Activated naive CD4-positive, alpha-beta T cell treated with anti-CD3 and anti-CD28 coated beads, Interleukin-2, amount 50 U/mL, for 16 hours (primary cell): ENCODE results near the gene PIPOX.
"Not testable (repeated sequence)": the region's sequence is repeated elsewhere in the genome, so short reads cannot be mapped to it uniquely, and the experiment has no call there.

ENCODE experiments used
- DNase-seq: peaks from one replicate; pipeline ENCODE4 v3.0.0-alpha.2; 2020

Gene PIPOX

GRCh38 chr17:29076722-29077121 is 33.8 kb downstream of the PIPOX start:
- no peak for DNase-seq

DNA sequence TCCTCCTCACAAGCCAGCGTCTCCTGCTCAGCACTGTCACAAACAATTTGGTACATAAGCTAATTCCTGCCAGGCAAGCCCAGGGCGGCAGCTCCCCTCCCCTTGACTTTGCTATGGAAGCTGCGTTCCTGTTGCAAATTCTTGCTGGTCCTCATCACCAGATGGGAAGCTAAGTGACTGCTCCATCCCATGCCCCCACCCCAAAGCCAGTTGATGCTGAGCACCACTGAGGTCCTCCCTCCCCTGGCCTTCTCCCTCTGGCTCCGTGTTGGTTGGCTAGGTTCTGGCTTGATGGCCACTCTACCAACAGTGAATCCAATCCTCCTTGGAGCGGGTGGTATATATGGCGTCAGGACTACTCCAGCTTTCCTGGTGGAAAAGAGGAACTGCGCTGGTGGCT is 34.4 kb downstream of the PIPOX start:
- no peak for DNase-seq

- DNase-seq: no peak
Measured at GRCh38 chr17:29078183-29079045, 35.5 kb downstream of the PIPOX start.

- no peak for DNase-seq
Measured at GRCh38 chr17:29079433-29079832, 36.5 kb downstream of the PIPOX start.

DNA sequence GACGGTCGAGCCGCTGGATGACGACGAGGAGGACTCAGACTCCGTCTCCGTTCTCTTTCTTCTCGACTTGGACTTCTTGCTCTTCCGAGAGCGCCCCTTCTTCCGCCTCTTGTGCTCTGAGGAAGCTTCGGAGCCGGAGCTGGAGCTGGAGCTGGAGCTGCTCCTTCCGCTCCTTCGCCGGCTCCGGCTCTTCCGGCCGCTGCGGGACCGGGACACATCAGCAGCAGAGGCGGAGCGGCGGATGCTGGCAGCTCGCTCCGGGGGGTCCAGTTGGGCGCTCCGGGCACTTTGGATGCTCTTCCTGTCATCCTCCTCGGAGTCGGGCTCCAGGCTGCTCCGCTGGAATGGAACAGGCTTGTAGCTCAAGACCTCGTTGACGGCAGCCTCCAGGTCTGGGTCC is 36.9 kb downstream of the PIPOX start:
- no peak for DNase-seq

DNA sequence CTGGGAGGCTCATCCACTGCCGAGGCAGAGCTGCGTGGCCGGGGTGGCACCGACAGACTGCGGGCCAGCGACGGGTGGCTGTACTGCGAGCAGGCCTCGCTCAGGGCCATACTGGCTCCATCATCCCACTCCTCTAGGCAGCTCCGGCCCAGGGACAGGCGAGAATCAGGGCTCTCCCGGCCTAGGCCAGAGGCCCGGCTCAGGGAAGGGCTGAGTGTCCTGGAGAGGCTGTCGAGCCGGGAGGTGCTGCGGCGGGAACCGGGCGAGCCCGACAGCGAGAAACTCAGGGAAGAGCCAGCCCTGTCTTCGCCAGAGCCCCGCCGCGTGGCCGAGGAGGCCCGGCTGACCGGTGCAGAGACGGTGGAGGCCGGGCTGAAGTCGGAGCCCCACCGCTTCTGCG is 37.4 kb downstream of the PIPOX start:
- no peak for DNase-seq

DNA sequence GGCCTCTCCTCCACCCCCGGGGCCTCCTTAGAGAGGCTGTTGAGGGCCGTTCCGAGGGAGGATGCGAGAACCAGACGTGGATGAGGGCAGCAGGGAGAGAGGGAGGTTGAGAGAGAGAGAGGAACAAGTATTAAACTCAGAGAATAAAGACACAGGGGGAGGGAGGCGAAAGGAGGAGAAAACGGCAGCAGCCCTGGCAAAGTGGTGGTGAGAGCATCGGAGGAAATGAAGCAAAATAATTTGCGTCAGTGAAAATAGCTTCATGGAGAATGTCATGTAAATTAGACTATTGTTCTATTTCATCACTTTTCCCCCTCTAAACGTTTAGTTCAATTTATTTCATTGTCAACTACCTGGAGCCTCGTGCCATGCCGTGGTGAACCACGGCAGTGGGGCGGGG is 38.0 kb downstream of the PIPOX start:
- DNase-seq: no peak

DNA sequence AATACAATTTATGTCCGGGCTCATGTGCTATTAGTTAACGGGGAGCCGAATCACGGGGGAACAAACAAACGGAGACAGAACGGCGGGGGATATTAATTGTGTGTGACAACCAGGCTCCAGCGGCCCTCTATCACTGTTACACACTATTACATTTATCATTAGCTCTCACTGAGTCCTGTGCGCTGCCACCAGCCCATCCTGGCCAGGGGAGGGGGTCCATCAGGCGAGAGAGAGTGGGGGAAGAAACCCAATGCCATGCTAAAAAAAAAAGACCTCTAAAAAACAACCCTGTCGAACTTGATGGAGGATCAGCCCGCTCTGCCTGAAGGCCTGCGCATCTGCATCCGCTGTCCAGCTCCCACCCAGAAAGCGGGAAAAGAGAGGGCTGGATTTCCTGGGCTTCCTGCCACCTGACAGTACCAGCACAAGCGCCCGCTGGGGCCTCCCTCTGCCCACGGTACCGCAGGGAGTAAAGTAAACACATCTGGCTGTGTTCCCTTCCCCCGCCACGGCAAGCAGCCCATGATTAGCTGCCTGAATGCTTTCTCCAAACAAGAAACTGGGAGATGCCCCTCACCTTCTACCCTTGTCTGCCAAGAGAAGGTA is 41.7 kb downstream of the PIPOX start:
- no peak for DNase-seq

DNA sequence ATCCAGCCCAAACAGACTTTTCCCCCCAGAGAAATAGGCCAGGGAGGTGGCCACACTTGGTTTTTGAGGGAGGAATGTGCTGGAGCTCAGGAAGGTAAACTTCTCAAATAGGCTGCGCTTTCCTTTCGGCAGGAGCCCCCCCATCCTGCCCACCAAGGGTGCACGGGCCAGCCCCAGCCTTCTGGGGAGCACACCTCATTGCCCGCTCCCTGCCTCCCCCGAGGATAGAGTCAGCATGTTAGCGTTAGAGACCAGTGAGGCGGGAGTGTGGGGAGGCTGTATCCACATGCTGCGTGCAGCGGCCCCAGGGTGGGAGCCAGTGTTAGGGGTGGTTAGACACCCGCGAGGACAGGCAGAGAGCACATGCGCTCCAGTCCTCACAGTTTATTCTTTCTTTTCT is 42.3 kb downstream of the PIPOX start:
- DNase-seq: no peak

GRCh38 chr17:29086628-29087332 is 43.8 kb downstream of the PIPOX start:
- no peak for DNase-seq

DNA sequence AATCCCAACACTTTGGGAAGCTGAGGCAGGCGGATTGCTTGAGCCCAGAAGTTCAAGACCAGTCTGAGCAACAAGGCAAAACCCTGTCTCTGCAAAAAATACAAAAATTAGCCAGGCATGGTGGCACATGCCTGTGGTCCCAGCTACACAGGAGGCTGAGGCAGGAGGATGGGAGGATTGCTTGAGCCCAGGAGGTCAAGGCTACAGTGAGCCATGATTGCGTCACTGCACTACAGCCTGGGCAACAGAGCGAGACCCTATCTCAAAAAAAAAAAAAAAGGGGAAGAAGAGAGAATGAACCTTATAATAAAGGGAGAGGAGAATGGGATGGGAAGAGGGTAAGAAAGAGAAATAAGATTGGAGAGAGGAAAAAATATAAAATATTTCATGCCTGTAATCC is 45.8 kb downstream of the PIPOX start:
- not testable (repeated sequence) for DNase-seq

- DNase-seq: no peak
Measured at GRCh38 chr17:29089601-29090044, 46.7 kb downstream of the PIPOX start.

DNA sequence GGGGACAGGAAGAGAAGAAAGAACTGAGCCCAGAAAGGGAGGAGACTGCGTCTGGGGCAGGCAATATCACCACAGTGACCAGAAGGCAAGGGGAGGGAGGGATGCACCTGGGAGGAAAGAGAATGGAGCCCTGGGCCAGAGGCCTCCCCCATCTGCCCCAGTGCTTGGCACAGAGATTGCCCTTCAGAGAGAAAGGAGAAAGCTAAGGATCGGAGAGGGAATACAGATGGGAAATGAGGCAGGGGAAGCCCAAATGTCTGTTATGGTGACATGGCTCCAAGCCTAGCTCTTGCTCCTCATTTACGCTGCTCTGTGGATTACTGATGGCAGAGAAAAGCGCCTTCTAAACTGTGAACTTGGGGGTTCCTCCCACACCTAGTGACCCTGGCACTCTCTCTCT is 47.2 kb downstream of the PIPOX start:
- DNase-seq: no peak

DNA sequence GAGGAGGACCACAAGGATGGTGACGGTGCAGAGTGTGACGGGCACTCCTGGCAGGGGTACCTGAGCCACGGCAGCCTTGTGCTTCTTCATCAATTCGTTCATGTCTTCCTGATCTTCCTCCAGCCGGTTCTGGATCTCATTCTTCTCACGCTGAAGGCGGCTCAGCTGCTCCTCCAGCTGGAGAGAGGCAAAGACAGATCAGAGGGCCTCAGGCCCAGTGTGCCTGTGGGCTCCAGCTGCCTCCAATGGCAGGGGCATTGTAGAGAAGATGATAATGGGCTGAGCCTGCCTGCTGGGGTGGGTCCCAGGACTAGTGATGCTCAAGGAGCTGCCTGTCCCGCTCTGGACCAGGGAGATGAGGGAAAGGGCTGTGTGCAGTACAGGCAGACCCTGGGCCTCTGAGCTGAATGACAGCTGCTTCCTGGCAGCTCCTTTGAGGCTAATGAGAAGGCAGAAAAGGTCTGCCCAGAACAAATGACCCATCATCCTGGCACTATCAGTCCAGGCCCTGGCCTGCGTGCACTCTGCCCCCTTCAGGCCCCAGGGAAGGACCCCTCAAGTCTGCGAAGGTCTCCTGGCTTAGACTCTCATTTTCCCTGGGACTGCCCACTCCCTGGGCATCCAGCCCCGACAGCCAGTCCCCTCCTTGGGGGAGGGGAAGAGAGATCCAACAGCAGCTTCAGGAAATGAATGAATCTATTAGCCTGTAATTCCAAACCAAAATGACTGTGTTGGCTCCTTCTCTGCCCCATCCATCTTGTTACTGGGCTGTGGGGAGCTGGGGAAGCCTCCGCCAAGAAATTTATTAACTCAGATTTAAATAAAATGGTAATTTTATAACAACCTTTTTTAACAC is 48.0 kb downstream of the PIPOX start:
- no peak for DNase-seq

DNA sequence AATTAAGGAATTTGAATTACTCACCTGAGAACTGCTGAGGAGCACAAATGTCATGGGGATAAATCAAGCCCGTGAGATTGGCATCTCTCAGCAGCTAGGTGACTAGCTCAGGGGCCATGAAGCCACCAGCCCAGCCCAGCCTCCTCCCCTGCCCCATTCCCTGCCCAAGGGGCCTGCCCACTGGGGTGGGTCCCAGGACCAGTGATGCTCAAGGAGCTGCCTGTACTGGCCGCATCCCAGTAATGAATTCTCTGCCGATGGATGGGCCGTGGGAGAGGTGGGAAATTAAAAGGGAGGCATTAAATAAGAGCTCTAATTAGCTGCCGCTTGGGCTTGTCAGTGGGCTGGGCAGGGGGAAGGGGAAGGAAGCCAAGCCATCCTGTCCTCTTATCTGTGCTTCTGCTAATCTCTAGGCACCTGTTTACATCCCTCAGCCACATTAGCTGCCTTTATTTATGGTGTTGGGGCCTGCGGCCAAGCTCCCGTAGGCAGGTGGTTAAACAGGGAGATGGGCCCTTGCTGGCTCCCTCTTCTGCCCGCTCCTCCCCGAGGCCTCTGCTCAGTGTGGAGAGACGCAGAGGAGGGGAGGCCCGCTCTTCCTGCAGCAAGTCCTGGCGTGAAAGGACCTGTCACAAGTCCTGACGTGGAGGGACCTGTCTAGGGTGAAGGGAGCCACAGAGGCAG is 48.8 kb downstream of the PIPOX start:
- no peak for DNase-seq

- DNase-seq: no peak
Measured at GRCh38 chr17:29093090-29093871, 50.3 kb downstream of the PIPOX start.

- DNase-seq: no peak
Measured at GRCh38 chr17:29094101-29094708, 51.3 kb downstream of the PIPOX start.

- no peak for DNase-seq
Measured at GRCh38 chr17:29095439-29095838, 52.5 kb downstream of the PIPOX start.

GRCh38 chr17:29096094-29096493 is 53.2 kb downstream of the PIPOX start:
- DNase-seq: no peak

DNA sequence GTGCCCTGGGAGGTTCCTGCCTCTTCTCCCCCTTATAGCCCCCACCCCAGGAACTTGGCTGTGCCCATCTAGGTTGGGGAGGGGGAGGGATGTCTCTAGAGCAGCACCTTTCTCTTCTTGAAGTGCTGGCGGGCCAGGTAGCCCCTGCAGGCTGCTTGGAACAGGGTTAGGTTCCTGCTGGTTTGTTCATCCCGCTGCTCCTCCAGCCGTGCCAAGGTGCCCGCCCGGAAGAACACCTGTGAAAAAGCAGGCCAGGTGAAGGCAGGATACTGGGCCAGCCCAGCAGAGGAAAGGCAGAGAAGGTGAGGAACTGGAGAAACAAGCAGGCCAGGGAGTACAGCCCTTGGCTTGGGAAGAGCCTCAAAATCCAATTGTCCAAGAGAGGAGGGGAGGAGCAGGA is 56.6 kb downstream of the PIPOX start:
- DNase-seq: no peak

DNA sequence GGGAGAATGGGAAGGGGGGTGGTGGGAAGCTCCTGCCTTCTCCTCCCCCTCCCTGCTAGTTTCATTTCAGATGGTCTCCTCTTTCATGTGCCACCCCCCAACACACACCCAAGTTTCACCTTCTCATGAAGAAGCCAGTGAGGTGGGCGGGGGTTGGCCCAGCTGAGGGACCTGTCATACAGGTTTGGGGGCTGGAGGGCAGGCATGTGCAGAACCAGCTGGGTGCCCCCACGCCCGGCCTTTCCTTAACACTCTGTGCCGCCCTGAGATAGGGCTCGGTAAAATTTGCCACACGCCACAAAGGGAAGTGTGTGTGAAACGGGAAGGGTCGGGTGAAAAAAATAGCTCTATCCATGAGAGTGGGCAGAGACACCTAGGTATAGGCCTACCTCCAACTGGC is 57.4 kb downstream of the PIPOX start:
- no peak for DNase-seq
